ENCODE data around the gene TAF6L.

DNA sequence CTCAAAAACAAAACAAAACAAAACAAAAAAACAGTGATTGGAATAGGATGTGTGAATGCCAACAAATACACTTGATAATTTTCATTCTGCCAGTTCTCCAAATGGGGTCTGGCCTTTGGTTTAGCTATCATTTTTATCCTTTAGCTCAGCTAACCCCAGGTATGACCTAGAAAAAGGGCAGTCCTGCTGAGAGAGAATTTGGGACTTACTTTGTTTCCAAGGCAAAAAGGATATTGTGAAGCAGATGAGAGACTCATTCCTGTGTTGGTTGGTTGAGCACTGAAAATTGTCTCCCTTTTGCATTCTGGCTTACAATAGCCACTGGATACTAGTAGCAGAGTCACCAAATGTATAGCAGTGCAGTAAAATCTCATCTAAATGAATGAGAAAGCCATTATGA is 34.0 kb upstream of the TAF6L start:
- TF ChIP-seq, protein P1, sequence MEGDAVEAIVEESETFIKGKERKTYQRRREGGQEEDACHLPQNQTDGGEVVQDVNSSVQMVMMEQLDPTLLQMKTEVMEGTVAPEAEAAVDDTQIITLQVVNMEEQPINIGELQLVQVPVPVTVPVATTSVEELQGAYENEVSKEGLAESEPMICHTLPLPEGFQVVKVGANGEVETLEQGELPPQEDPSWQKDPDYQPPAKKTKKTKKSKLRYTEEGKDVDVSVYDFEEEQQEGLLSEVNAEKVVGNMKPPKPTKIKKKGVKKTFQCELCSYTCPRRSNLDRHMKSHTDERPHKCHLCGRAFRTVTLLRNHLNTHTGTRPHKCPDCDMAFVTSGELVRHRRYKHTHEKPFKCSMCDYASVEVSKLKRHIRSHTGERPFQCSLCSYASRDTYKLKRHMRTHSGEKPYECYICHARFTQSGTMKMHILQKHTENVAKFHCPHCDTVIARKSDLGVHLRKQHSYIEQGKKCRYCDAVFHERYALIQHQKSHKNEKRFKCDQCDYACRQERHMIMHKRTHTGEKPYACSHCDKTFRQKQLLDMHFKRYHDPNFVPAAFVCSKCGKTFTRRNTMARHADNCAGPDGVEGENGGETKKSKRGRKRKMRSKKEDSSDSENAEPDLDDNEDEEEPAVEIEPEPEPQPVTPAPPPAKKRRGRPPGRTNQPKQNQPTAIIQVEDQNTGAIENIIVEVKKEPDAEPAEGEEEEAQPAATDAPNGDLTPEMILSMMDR (optimal IDR thresholded peaks at IDR 0.05 in 1 of 3, IDR thresholded peaks at IDR 0.05 in 1 of 3, conservative IDR thresholded peaks at IDR 0.05 in 1 of 3; ENCODE audit: extremely low read depth in 1 of 3, insufficient read depth in 2 of 3, low read length in 3 of 3), result no peak
- TF ChIP-seq EZH2 (IDR thresholded peaks at IDR 0.05; ENCODE audit: low read length), result no peak

Data from keratinocyte (primary cell).